ENCODE data around the gene DNAI2.

DNA sequence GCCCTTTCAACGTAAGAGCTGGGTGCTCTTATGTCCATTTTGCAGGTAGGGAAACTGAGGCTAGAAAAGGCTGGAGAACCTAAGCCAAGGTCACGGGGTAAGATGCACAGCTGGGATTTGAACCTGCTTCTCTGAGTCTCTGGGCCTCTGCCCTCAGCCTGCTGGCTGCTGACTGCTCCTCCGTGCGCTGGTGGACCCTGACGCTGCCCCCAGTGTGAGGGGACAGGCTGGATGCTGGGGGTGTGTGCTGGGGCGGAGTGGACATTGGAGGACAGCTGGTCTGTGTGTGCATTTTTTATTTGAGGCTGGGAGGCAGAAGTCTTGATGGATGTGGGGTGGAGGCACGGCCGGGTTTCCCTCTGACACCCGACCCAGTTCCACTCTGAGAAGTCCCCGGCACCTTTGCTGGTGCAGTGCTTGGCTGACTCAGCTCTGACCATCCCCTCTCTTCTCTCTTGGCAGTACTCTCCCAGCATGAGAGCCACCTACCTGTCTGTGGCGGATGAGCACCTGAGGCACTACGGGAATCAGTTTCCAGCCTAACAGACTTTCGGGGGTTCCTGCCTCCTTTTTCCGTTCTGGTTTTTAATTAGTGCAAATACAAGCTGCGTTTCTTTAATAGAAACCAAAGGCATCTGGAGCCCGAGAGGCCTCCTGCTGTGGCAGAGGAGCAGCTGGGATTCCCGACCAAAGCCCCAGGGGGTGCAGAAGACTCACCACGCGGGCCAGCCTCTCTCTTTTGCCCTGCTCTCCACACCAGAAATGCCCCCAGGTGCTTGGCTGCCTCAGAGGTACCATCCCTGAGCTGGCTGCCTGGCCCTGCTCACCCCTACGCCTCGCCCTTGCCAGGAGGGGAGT lies 14.1 kb upstream of the DNAI2 start:
- TF ChIP-seq REST (IDR thresholded peaks at IDR 0.05; ENCODE audit: low read depth, low read length) (no peak), RFX5 (IDR thresholded peaks at IDR 0.05; ENCODE audit: low read length) (no peak), FOXM1 (IDR thresholded peaks at IDR 0.05; ENCODE audit: low read depth) (no peak), CTCF (IDR thresholded peaks at IDR 0.05) (no peak), NFIC (IDR thresholded peaks at IDR 0.05; ENCODE audit: borderline replicate concordance) (no peak), EZH2phosphoT487 (IDR thresholded peaks at IDR 0.05; ENCODE audit: borderline replicate concordance, low read depth) (no peak), MXI1 (IDR thresholded peaks at IDR 0.05; ENCODE audit: low read depth, low read length) (no peak), PBX3 (IDR thresholded peaks at IDR 0.05) (no peak)
- TF ChIP-seq, protein P1, sequence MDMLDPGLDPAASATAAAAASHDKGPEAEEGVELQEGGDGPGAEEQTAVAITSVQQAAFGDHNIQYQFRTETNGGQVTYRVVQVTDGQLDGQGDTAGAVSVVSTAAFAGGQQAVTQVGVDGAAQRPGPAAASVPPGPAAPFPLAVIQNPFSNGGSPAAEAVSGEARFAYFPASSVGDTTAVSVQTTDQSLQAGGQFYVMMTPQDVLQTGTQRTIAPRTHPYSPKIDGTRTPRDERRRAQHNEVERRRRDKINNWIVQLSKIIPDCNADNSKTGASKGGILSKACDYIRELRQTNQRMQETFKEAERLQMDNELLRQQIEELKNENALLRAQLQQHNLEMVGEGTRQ (IDR thresholded peaks at IDR 0.05; ENCODE audit: borderline replicate concordance, low read depth, low read length) = no peak
- TF ChIP-seq, protein P2, sequence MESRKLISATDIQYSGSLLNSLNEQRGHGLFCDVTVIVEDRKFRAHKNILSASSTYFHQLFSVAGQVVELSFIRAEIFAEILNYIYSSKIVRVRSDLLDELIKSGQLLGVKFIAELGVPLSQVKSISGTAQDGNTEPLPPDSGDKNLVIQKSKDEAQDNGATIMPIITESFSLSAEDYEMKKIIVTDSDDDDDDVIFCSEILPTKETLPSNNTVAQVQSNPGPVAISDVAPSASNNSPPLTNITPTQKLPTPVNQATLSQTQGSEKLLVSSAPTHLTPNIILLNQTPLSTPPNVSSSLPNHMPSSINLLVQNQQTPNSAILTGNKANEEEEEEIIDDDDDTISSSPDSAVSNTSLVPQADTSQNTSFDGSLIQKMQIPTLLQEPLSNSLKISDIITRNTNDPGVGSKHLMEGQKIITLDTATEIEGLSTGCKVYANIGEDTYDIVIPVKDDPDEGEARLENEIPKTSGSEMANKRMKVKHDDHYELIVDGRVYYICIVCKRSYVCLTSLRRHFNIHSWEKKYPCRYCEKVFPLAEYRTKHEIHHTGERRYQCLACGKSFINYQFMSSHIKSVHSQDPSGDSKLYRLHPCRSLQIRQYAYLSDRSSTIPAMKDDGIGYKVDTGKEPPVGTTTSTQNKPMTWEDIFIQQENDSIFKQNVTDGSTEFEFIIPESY (IDR thresholded peaks at IDR 0.05; ENCODE audit: borderline replicate concordance, low read depth) = no peak

Measured in SK-N-SH (cell line).